GM10847 (cell line): ENCODE data around the gene USP43.

Source experiments
- POLR2A ChIP-seq: IDR thresholded peaks from 2 replicates; pipeline ENCODE4 v1.6.1; 2011; ENCODE audit not compliant: insufficient read length; ENCODE audit errors: extremely low read depth

USP43 gene

GRCh38 chr17:9644910-9645751 lies at the start of gene USP43:
USP43 (plus strand) TSS chr17:9645517; CDS start chr17:9645633, 116 bp downstream.
- no peak for TF ChIP-seq POLR2A

- TF ChIP-seq POLR2A, result no peak
Observed at GRCh38 chr17:9598661-9599060, 46.7 kb upstream of the USP43 start.

- no peak for TF ChIP-seq POLR2A
Observed at GRCh38 chr17:9606453-9606852, 38.9 kb upstream of the USP43 start.

GRCh38 chr17:9611557-9611956 lies 33.8 kb upstream of the USP43 start:
- no peak for TF ChIP-seq POLR2A

- TF ChIP-seq POLR2A, result no peak
Observed at GRCh38 chr17:9612006-9612405, 33.3 kb upstream of the USP43 start.

- no peak for TF ChIP-seq POLR2A
Observed at GRCh38 chr17:9615486-9615885, 29.8 kb upstream of the USP43 start.

GRCh38 chr17:9622961-9623360 lies 22.4 kb upstream of the USP43 start:
- no peak for TF ChIP-seq POLR2A

GRCh38 chr17:9628509-9628908 lies 16.8 kb upstream of the USP43 start:
- TF ChIP-seq POLR2A, result no peak

- no peak for TF ChIP-seq POLR2A
Observed at GRCh38 chr17:9632741-9633140, 12.6 kb upstream of the USP43 start.

GRCh38 chr17:9635340-9635739 lies 10.0 kb upstream of the USP43 start:
- TF ChIP-seq POLR2A, result no peak

GRCh38 chr17:9636501-9636900 lies 8.8 kb upstream of the USP43 start:
- no peak for TF ChIP-seq POLR2A

- no peak for TF ChIP-seq POLR2A
Observed at GRCh38 chr17:9643611-9644010, 1.7 kb upstream of the USP43 start.

- no peak for TF ChIP-seq POLR2A
Observed at GRCh38 chr17:9645851-9646545, 681 bp downstream of the USP43 start.

- TF ChIP-seq POLR2A, result no peak
Observed at GRCh38 chr17:9646546-9646885, 1.2 kb downstream of the USP43 start.

- TF ChIP-seq POLR2A, result no peak
Observed at GRCh38 chr17:9647014-9647413, 1.7 kb downstream of the USP43 start.

- TF ChIP-seq POLR2A, result no peak
Observed at GRCh38 chr17:9648521-9649110, 3.3 kb downstream of the USP43 start.

- no peak for TF ChIP-seq POLR2A
Observed at GRCh38 chr17:9658593-9659211, 13.4 kb downstream of the USP43 start.
